WTC11 (cell line): Measurements from ENCODE around the gene SLC2A4.

ENCODE experiments used
- ATF2 ChIP-seq: sonication (generic); formaldehyde crosslinking; IDR thresholded peaks from 2 replicates; pipeline ENCODE4 v1.8.1; 2022; ENCODE audit warnings: low read depth, missing genetic modification reagents, borderline replicate concordance
- ATF3 ChIP-seq: sonication (generic); formaldehyde crosslinking; conservative IDR thresholded peaks from 2 replicates; pipeline ENCODE4 v1.8.1; 2022; ENCODE audit warnings: mild to moderate bottlenecking, missing genetic modification reagents
- CTCF ChIP-seq: fragments of 200-600 bp; IDR thresholded peaks from 2 replicates; pipeline ENCODE4 v1.8.0; 2022; ENCODE audit warnings: antibody characterized with exemption
- E2F4 ChIP-seq: sonication (generic); formaldehyde crosslinking; IDR thresholded peaks from 2 replicates; pipeline ENCODE4 v1.8.1; 2022; ENCODE audit warnings: low read depth, mild to moderate bottlenecking, moderate library complexity, missing genetic modification reagents, borderline replicate concordance
- GABPB1 ChIP-seq: sonication (generic); formaldehyde crosslinking; IDR thresholded peaks from 2 replicates; pipeline ENCODE4 v1.8.1; 2023; ENCODE audit warnings: mild to moderate bottlenecking, missing genetic modification reagents
- KAT7 ChIP-seq: sonication (generic); formaldehyde crosslinking; IDR thresholded peaks from 2 replicates; pipeline ENCODE4 v1.8.1; 2023; ENCODE audit warnings: missing genetic modification reagents, mild to moderate bottlenecking, borderline replicate concordance
- MAX ChIP-seq: sonication (generic); formaldehyde crosslinking; IDR thresholded peaks from 2 replicates; pipeline ENCODE4 v1.8.0; 2022; ENCODE audit warnings: mild to moderate bottlenecking, missing genetic modification reagents
- NFE2L1 ChIP-seq: sonication (generic); formaldehyde crosslinking; IDR thresholded peaks from 2 replicates; pipeline ENCODE4 v1.8.1; 2023; ENCODE audit warnings: missing genetic modification reagents
- TEAD4 ChIP-seq: sonication (generic); formaldehyde crosslinking; IDR thresholded peaks from 2 replicates; pipeline ENCODE4 v1.8.0; 2022; ENCODE audit warnings: mild to moderate bottlenecking, missing genetic modification reagents
- ZMAT4 ChIP-seq: fragments of 250-450 bp; sonication (Bioruptor Pico); IDR thresholded peaks from 2 replicates; pipeline ENCODE4 v1.9.0; 2021; ENCODE audit warnings: mild to moderate bottlenecking
- ZNF232 ChIP-seq: sonication (generic); formaldehyde crosslinking; IDR thresholded peaks from 2 replicates; pipeline ENCODE4 v1.8.0; 2022; ENCODE audit warnings: mild to moderate bottlenecking, missing genetic modification reagents
- ZNF512 ChIP-seq: sonication (generic); formaldehyde crosslinking; IDR thresholded peaks from 2 replicates; pipeline ENCODE4 v1.8.1; 2022; ENCODE audit warnings: missing genetic modification reagents, borderline replicate concordance
- ZSCAN18 ChIP-seq: fragments of 250-450 bp; sonication (Bioruptor Pico); IDR thresholded peaks from 2 replicates; pipeline ENCODE4 v2.1.2; 2022; ENCODE audit warnings: mild to moderate bottlenecking, moderate library complexity

- TF ChIP-seq ATF2 (CRISPR knock-in tag) = no peak
- no peak for TF ChIP-seq CTCF
- TF ChIP-seq ZSCAN18 (CRISPR knock-in tag) = no peak
- TF ChIP-seq TEAD4 (CRISPR knock-in tag) = no peak
- TF ChIP-seq ZNF232 (CRISPR knock-in tag) = no peak
- TF ChIP-seq E2F4 = no peak
- no peak for TF ChIP-seq MAX (CRISPR knock-in tag)
- no peak for TF ChIP-seq ATF3 (CRISPR knock-in tag)
- TF ChIP-seq KAT7 (CRISPR knock-in tag) = no peak
- no peak for TF ChIP-seq ZNF512 (CRISPR knock-in tag)
- TF ChIP-seq ZMAT4 (CRISPR knock-in tag) = no peak
- no peak for TF ChIP-seq NFE2L1
- no peak for TF ChIP-seq GABPB1 (CRISPR knock-in tag)
Measured at GRCh38 chr17:7325031-7325528, 43.6 kb downstream of the SLC2A4 start.
